Suppressor macrophage treated with lipopolysaccharide for 4 hours (primary cell): ENCODE measurements around the gene GUCY1A2.
"Not testable (repeated sequence)": the region's sequence is repeated elsewhere in the genome, so short reads cannot be mapped to it uniquely, and the experiment has no call there.

Experiments
- DNase-seq: peaks from one replicate; pipeline ENCODE4 v3.0.0-alpha.2; 2020

GUCY1A2 gene

GRCh38 chr11:106920899-106921509 is 97.3 kb downstream of the GUCY1A2 start:
- DNase-seq = no peak

DNA sequence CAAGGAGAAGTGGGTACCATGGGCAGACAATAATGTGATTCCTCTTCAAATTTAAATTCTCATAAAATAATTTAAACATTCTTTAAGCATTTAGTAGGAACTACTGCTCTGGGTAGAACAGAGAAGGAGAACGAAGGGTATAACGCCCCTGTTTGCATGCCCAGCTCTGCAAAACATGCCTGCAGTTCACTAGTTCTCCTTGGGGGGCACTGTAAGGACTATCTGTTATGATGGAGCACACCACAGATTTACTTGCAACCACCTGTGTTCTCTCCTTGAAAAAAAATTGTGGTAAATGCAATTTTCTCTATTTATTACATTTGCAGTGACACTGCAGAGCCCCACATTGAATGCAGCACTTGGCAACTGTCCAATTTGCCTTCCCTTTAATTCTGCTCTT is 100.3 kb downstream of the GUCY1A2 start:
- DNase-seq = no peak

GRCh38 chr11:106914409-106914808 is 103.9 kb downstream of the GUCY1A2 start:
- DNase-seq = no peak

- no peak for DNase-seq
These were observed 105.1 kb downstream of the GUCY1A2 start for GRCh38 chr11:106913141-106913540.

DNA sequence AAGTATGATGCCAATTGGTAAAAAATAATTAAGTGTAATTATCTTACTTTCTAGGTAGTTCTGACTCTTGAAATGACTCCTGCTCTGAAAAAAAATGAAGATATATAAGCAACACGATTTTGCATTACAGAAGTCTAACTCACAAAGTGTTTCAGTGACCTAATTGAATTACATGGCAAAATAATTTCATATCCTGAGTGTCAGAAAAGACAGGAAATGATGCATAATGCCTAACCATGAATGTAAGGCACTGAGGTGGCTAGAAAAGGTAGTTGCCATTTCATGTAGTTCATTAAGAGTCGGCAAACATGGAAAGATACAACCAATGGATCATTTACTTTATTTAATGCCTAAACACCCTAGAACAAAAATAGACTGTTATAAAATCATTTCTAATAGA is 113.5 kb downstream of the GUCY1A2 start:
- DNase-seq = no peak

- DNase-seq = no peak
These were observed 128.6 kb downstream of the GUCY1A2 start for GRCh38 chr11:106889718-106890117.

- DNase-seq = no peak
These were observed 129.9 kb downstream of the GUCY1A2 start for GRCh38 chr11:106888386-106888785.

- not testable (repeated sequence) for DNase-seq
These were observed 134.6 kb downstream of the GUCY1A2 start for GRCh38 chr11:106883693-106884092.

GRCh38 chr11:106879832-106880546 is 138.3 kb downstream of the GUCY1A2 start:
- DNase-seq = no peak

DNA sequence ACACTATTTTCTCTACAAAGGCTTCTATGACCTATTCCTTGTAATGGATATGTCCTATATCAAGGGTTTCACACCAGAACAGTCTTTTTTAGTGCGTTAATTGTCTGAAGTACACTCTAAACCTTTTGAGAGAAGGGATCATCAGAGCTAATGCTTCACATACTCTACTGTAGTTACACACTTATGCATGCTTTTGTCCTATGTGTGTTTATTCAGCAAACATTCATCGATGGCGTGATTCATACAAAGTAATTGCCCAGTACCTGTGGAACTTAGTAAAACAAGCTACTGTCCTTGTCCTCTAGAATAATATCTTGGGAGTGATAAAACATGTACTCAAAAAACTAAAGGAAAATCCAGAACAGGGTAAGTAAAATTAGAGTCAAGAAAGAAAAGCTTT is 139.2 kb downstream of the GUCY1A2 start:
- DNase-seq = no peak

GRCh38 chr11:106875013-106875412 is 143.3 kb downstream of the GUCY1A2 start:
- no peak for DNase-seq

DNA sequence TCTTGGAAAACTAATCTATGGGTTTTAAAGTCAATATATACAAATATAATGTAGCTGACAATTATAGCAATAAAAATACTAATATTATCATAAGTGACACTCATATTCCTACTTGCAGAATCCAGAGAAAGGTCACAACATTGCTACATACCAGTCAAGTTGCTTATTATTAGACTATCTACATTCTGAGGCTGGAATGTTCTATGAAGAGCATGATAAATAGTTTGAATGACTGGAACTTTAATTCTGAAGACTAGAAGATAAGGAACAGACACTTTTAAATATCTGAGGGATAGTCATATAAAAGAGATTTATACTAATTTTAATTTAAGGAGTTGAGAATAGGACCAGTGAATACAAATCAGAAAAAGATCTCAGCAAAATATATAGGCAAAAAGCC is 146.0 kb downstream of the GUCY1A2 start:
- no peak for DNase-seq

DNA sequence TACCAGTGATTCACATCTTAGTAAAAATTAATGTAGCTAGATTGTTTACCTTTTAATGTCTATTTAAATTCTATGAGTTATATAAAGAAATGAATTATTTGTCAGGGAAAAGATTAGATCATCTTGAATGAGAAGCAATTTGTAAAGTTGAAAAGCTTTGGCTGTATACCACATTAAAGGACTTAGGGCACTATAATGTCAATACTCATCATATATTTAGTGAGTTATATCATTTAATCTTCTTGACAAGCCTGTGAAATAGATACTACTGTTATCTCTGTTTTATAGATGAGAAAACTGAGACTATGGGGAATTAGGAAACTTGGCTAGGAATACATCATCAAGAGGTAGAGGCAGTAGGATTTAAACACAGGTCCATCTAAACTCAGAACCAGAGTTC is 160.1 kb downstream of the GUCY1A2 start:
- DNase-seq = no peak

DNA sequence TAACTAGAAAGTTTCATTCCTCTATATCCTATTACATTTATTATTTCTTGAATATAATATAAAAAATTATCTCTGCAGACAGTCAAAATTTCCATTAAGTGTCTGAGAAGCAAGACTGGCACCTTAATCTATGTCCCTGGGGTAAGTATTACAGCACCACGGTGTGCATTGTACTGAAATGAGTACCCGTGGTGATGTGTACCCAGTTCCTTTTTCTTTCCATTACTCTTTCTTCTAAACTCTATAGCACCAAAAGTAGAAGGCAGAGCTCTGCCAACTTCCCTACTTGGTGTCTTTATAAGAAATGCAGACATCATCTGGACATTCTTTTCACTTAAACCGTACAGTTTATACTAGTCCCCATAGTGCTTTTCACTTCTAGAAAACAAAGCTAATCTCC is 161.7 kb downstream of the GUCY1A2 start:
- DNase-seq = no peak

- DNase-seq = no peak
These were observed 163.8 kb downstream of the GUCY1A2 start for GRCh38 chr11:106854429-106854828.

GRCh38 chr11:106853850-106854401 is 164.3 kb downstream of the GUCY1A2 start:
- no peak for DNase-seq

GRCh38 chr11:106852779-106853178 is 165.5 kb downstream of the GUCY1A2 start:
- no peak for DNase-seq

GRCh38 chr11:106848526-106848925 is 169.8 kb downstream of the GUCY1A2 start:
- DNase-seq = no peak

GRCh38 chr11:106842134-106842533 is 176.1 kb downstream of the GUCY1A2 start:
- DNase-seq = no peak

GRCh38 chr11:106840947-106841346 is 177.3 kb downstream of the GUCY1A2 start:
- DNase-seq = no peak

- DNase-seq = no peak
These were observed 178.1 kb downstream of the GUCY1A2 start for GRCh38 chr11:106840146-106840545.

GRCh38 chr11:106834567-106834966 is 183.7 kb downstream of the GUCY1A2 start:
- DNase-seq = no peak

GRCh38 chr11:106828976-106829375 is 189.3 kb downstream of the GUCY1A2 start:
- no peak for DNase-seq

DNA sequence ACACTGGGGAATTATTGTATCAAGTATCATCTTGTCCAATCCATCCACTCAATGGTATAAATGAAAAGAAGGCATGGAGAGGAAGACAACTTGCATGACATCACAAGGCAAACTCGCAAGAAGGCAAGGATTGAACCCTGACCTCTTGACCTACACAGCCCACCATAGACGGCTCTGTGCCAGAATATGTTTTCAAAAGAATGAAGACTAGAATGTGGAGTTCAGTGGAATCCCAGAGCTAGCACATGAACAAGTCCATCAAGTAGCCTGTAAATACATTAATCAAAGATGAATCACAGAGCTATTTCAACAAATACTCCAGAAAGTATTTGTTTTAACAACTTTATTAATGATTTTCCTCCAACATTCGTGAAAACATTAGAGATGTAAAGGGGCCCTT is 189.7 kb downstream of the GUCY1A2 start:
- DNase-seq = no peak

DNA sequence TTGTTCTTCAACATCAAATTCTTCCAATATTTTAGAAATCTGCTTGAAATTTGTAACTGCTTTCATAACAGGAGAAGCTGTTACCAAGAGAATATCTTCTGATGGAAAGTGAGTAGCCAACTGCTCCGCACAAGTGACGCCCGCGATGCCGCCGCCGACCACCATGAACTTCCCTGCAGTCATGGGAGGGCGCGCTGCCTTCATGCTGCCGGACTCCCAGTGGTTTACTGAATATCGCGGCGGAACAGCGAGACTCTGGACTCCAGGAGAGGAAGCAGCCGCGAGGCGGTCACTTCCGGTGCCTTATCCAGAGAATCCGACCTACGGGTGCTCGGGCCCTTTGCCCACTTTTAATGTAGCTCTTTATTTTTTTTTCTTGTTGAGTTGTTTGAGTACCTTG is 190.6 kb downstream of the GUCY1A2 start:
- no peak for DNase-seq
